Measurements from ENCODE around the gene STK32A.

The STK32A gene

GRCh38 chr5:147396070-147396823 is 161.4 kb downstream of the STK32A start:
- DNase-seq = no peak

- no peak for DNase-seq
Measured at GRCh38 chr5:147397616-147398015, 162.8 kb downstream of the STK32A start.

- DNase-seq = no peak
Measured at GRCh38 chr5:147398860-147399259, 164.0 kb downstream of the STK32A start.

GRCh38 chr5:147400126-147400809 is 165.4 kb downstream of the STK32A start:
- no peak for DNase-seq

- DNase-seq = no peak
Measured at GRCh38 chr5:147400881-147401280, 166.1 kb downstream of the STK32A start.

GRCh38 chr5:147403651-147404640 is 169.1 kb downstream of the STK32A start:
- DNase-seq = no peak

GRCh38 chr5:147404706-147405105 is 169.9 kb downstream of the STK32A start:
- DNase-seq = no peak

- DNase-seq = no peak
Measured at GRCh38 chr5:147406636-147407035, 171.8 kb downstream of the STK32A start.

GRCh38 chr5:147407094-147407681 is 172.4 kb downstream of the STK32A start:
- DNase-seq = no peak

GRCh38 chr5:147408980-147409379 is 174.2 kb downstream of the STK32A start:
- DNase-seq = no peak

- no peak for DNase-seq
Measured at GRCh38 chr5:147410496-147411358, 175.9 kb downstream of the STK32A start.

- DNase-seq = no peak
Measured at GRCh38 chr5:147411359-147412319, 176.8 kb downstream of the STK32A start.

- no peak for DNase-seq
Measured at GRCh38 chr5:147412561-147412960, 177.7 kb downstream of the STK32A start.

GRCh38 chr5:147413266-147413665 is 178.4 kb downstream of the STK32A start:
- DNase-seq = no peak

GRCh38 chr5:147415651-147416050 is 180.8 kb downstream of the STK32A start:
- DNase-seq = no peak

GRCh38 chr5:147417135-147417813 is 182.4 kb downstream of the STK32A start:
- no peak for DNase-seq

GRCh38 chr5:147418613-147419012 is 183.8 kb downstream of the STK32A start:
- no peak for DNase-seq

- DNase-seq = no peak
Measured at GRCh38 chr5:147426640-147427327, 192.0 kb downstream of the STK32A start.
